Esophagus muscularis mucosa (tissue), 4 donors: ENCODE results near the gene SH3BP2. TPM values are rescaled to one million over a fixed set of nuclear protein-coding genes. Genes with fewer than 3 reads are reported as not detected.

Experiments
- DNase-seq: peaks from one replicate; pipeline ENCODE4 v3.0.0-alpha.2; 2017; ENCODE audit errors: extremely low spot score
- H3K27ac ChIP-seq, 4 donors: fragments of 200-600 bp; sonication (generic); replicated peaks in 1 of 4; 1 replicate in 3 of 4; 2 replicates in 1 of 4; pipeline ENCODE4 v1.5.1; 2016 to 2019; ENCODE audit warnings: mild to moderate bottlenecking in 1 of 4
- H3K27me3 ChIP-seq, 4 donors: fragments of 200-600 bp; sonication (generic); one replicate each; pipeline versions ENCODE4 v1.5.1 to v1.6.0; 2016 to 2019
- H3K36me3 ChIP-seq, 4 donors: fragments of 200-600 bp; sonication (generic); one replicate each; pipeline ENCODE4 v1.5.1; 2016 to 2019
- H3K4me1 ChIP-seq, 4 donors: fragments of 200-600 bp; sonication (generic); one replicate each; pipeline ENCODE4 v1.5.1; 2016 to 2019
- H3K4me3 ChIP-seq, 4 donors: fragments of 200-600 bp; sonication (generic); 1 replicate in 2 of 4; 2 replicates in 2 of 4; pipeline ENCODE4 v1.5.1; 2016 to 2019; ENCODE audit warnings: mild to moderate bottlenecking in 4 of 4, moderate library complexity in 1 of 4
- H3K9me3 ChIP-seq, 4 donors: fragments of 200-600 bp; sonication (generic); 1 replicate in 3 of 4; 2 replicates in 1 of 4; pipeline ENCODE4 v1.5.1; 2016 to 2019
- EP300 ChIP-seq: sonication (generic); formaldehyde crosslinking; IDR thresholded peaks from one replicate; pipeline ENCODE4 v1.6.1; 2017; ENCODE audit warnings: antibody characterized with exemption
- POLR2A ChIP-seq: fragments of 450-650 bp; IDR thresholded peaks from one replicate; pipeline ENCODE4 v1.6.1; 2017; ENCODE audit warnings: antibody characterized with exemption, moderate library complexity, mild to moderate bottlenecking, low read depth
- POLR2AphosphoS5 ChIP-seq, 2 donors: sonication (generic); formaldehyde crosslinking; IDR thresholded peaks; one replicate each; pipeline ENCODE4 v1.6.1; 2017; ENCODE audit warnings: antibody characterized with exemption in 2 of 2
- WGBS: methylation state at CpG from one replicate; pipeline ENCODE4 v1.1.5; 2018; 5-methylcytosine and 5-hydroxymethylcytosine counted together
- intact Hi-C: fragments of 100-400 bp; cut with DNase I; formaldehyde crosslinking; loops from one replicate; pipeline ENCODE4 v1.15.1; 2023
- total RNA-seq, 4 donors: library from RNA; depleted of rRNA; stranded (reverse); fragments of >200 nt; gene quantifications; one replicate each; pipeline versions ENCODE4 v1.1.0 to v1.2.1, GENCODE V29; 2016
- TF ChIP-seq, protein P1 (sequence below), 3 experiments: fragments of 200-600 bp in 2 of 3; fragments of 450-650 bp in 1 of 3; sonication (generic) in 2 of 3; IDR thresholded peaks; one replicate each; pipeline ENCODE4 v1.5.1; 2017 to 2019; ENCODE audit warnings: antibody characterized with exemption in 3 of 3, mild to moderate bottlenecking in 2 of 3, moderate library complexity in 1 of 3

SH3BP2 gene
- total RNA-seq, 4 donors from 2014 or later: 25.2 to 34.5 (median 31.5) TPM

DNA sequence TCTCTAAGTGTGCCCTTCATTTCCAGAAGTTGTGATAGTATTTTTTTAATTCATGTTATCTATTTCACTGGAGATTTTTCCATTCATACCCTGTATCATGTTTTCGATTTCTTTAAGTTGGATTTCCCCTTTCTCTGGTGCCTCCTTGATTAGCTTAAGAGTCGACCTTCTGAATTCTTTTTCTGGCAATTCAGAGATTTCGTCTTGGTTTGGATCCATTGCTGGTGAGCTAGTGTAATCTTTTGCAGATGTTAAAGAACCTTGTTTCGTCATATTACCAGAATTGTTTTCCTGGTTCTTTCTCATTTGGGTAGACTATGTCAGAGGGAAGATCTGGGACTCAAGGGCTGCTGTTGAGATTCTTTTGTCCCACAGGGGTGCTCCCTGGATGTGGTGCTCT lies 9.1 kb upstream of the SH3BP2 start:
- intact Hi-C loops: no loop called here
- H3K4me1 ChIP-seq: peaks cover 14 to 25% (median 22%) of the 10 kb centered on the region in 4 donors
- no peak overlapping the region for H3K27ac ChIP-seq
- peaks cover 0 to 2% (median 0%) of the 10 kb centered on the region in 4 donors for H3K9me3 ChIP-seq
- H3K36me3 ChIP-seq: no peaks in the 10 kb centered on the region
- H3K27me3 ChIP-seq: no peaks in the 10 kb centered on the region
- WGBS: 82% methylated on average over 4 of the region's 4 CpGs
- DNase-seq: no peak
- H3K4me3 ChIP-seq: no peak overlapping the region
- TF ChIP-seq EP300 (no peak), POLR2A (no peak), POLR2AphosphoS5 (IDR thresholded peaks at IDR 0.05) (no peak)
- TF ChIP-seq, protein P1, sequence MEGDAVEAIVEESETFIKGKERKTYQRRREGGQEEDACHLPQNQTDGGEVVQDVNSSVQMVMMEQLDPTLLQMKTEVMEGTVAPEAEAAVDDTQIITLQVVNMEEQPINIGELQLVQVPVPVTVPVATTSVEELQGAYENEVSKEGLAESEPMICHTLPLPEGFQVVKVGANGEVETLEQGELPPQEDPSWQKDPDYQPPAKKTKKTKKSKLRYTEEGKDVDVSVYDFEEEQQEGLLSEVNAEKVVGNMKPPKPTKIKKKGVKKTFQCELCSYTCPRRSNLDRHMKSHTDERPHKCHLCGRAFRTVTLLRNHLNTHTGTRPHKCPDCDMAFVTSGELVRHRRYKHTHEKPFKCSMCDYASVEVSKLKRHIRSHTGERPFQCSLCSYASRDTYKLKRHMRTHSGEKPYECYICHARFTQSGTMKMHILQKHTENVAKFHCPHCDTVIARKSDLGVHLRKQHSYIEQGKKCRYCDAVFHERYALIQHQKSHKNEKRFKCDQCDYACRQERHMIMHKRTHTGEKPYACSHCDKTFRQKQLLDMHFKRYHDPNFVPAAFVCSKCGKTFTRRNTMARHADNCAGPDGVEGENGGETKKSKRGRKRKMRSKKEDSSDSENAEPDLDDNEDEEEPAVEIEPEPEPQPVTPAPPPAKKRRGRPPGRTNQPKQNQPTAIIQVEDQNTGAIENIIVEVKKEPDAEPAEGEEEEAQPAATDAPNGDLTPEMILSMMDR (IDR thresholded peaks at IDR 0.05): no peak

DNA sequence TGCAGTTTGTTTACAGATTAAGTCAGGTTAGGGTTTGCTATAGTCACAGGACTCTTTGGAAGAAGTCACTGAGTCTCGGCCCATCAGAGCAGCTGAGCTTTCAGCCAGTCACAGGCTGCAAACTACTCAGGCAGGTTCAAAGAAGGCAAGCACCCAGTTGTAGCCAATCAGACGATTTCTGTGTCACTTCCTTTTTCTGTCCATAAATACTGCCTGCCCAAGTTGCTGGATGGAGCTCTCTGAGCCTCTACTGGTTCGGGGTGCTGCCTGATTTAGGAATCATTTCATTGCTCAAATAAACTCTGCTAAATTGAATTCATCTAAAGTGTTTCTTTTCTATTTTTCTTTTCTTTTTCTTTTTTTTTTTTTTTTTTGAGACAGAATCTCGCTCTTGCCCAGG lies 7.3 kb upstream of the SH3BP2 start:
- 66% methylated on average over 4 of the region's 4 CpGs for WGBS
- TF ChIP-seq, protein P1 (IDR thresholded peaks at IDR 0.05): no peak
- TF ChIP-seq POLR2AphosphoS5 (IDR thresholded peaks at IDR 0.05) (no peak), EP300 (no peak), POLR2A (no peak)
- H3K27ac ChIP-seq: no peak overlapping the region
- no peak for DNase-seq
- intact Hi-C loops: no loop called here
- H3K36me3 ChIP-seq: no peaks in the 10 kb centered on the region
- peaks cover 15 to 26% (median 25%) of the 10 kb centered on the region in 4 donors for H3K4me1 ChIP-seq
- H3K9me3 ChIP-seq: peaks cover 0 to 2% (median 0%) of the 10 kb centered on the region in 4 donors
- H3K4me3 ChIP-seq: no peak overlapping the region
- no peaks in the 10 kb centered on the region for H3K27me3 ChIP-seq

DNA sequence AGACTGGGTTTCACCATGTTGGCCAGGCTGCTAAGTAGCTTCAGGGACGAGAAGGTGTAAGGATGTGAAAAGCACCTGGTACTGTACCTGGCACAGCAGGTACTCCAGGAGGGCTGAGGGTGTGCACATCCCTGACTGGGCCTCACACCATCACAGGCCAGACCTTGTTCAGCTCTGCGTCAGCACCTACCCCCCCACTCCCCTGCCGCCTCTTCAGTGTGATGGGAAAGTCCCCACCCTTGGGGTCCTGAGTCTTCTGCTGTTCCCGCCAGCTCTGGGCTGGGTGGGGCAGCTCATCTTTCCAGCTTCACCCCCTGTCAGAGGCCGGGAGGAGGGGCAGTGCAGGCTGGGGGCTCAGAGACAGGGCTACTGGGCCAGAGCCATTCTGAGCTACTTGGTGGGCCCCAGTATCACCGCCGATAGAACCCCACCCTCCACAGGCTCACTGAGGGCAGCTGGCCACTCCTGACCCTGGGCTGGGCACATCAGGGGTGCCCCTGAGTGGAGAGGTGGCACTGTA lies 6.7 kb upstream of the SH3BP2 start:
- Histone ChIP-seq H3K4me1 (peaks cover 16 to 27% (median 25%) of the 10 kb centered on the region in 4 donors), H3K27me3 (no peaks in the 10 kb centered on the region), H3K36me3 (no peaks in the 10 kb centered on the region), H3K4me3 (no peak overlapping the region), H3K9me3 (peaks cover 0 to 2% (median 0%) of the 10 kb centered on the region in 4 donors), H3K27ac (peak overlapping the region in 1 of 4 donors; percentile 10)
- intact Hi-C loops: no loop called here
- TF ChIP-seq, protein P1 (IDR thresholded peaks at IDR 0.05): no peak
- TF ChIP-seq POLR2AphosphoS5 (IDR thresholded peaks at IDR 0.05) (no peak), EP300 (no peak), POLR2A (no peak)
- WGBS: 84% methylated on average over 7 of the region's 7 CpGs
- DNase-seq: no peak

DNA sequence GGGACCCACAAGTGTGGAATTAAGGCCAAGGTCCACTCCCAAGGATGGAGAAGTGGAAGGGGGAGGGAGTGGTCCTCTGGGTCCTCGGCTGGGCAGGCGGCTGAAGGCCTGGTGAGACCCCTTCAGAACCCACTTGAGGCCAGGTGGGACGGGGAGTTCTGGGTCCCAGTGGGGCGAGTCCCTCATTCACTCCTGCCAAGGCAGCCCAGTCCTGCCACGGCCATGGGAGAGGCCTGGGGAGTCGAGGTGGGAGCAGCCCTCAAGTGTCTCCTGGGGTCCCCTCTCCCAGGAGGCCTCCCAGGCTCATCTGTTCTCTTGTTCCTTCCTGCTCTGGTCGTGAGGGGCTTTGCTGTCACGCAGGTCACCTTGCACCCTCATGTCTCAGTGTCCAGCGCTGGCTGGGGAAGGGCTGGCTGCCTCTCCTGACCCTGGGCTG lies 6.1 kb upstream of the SH3BP2 start:
- no peaks in the 10 kb centered on the region for H3K27me3 ChIP-seq
- TF ChIP-seq, protein P1 (IDR thresholded peaks at IDR 0.05): no peak
- TF ChIP-seq EP300 (no peak), POLR2AphosphoS5 (IDR thresholded peaks at IDR 0.05) (no peak), POLR2A (no peak)
- H3K9me3 ChIP-seq: peaks cover 0 to 2% (median 0%) of the 10 kb centered on the region in 4 donors
- 96% methylated on average over 3 of the region's 9 CpGs for WGBS
- H3K4me1 ChIP-seq: peaks cover 22 to 33% (median 28%) of the 10 kb centered on the region in 4 donors
- no peak overlapping the region for H3K4me3 ChIP-seq
- no peak for DNase-seq
- peak overlapping the region in 1 of 4 donors; percentile 10 for H3K27ac ChIP-seq
- intact Hi-C loops: no loop called here
- H3K36me3 ChIP-seq: no peaks in the 10 kb centered on the region
